Tibial nerve (tissue), 4 donors: ENCODE data around the gene UNC45B. TPM values are rescaled to one million over a fixed set of nuclear protein-coding genes. Genes with fewer than 3 reads are reported as not detected.

Experiments
- DNase-seq, 2 donors: peaks; one replicate each; pipeline ENCODE4 v3.0.0-alpha.2; 2019; ENCODE audit warnings: low spot score in 2 of 2
- H3K27ac ChIP-seq, 4 donors: fragments of 200-600 bp; sonication (generic) in 3 of 4; one replicate each; pipeline ENCODE4 v1.5.1; 2017 to 2019; ENCODE audit warnings: mild to moderate bottlenecking in 1 of 4
- H3K27me3 ChIP-seq, 2 donors: fragments of 200-600 bp; sonication (generic) in 1 of 2; one replicate each; pipeline versions ENCODE4 v1.5.1 to v1.6.0; 2017 to 2019
- H3K36me3 ChIP-seq, 3 donors: fragments of 200-600 bp; sonication (generic); one replicate each; pipeline ENCODE4 v1.5.1; 2018 to 2019
- H3K4me1 ChIP-seq, 4 donors: fragments of 200-600 bp; sonication (generic) in 3 of 4; one replicate each; pipeline ENCODE4 v1.5.1; 2017 to 2019
- H3K4me3 ChIP-seq, 4 donors: fragments of 200-600 bp; sonication (generic) in 3 of 4; one replicate each; pipeline ENCODE4 v1.5.1; 2017 to 2019; ENCODE audit warnings: mild to moderate bottlenecking in 1 of 4, moderate library complexity in 1 of 4
- H3K9me3 ChIP-seq, 4 donors: fragments of 200-600 bp; sonication (generic) in 3 of 4; one replicate each; pipeline ENCODE4 v1.5.1; 2017 to 2019
- EP300 ChIP-seq, 2 donors: sonication (generic); formaldehyde crosslinking; IDR thresholded peaks; one replicate each; pipeline ENCODE4 v1.6.1; 2017; ENCODE audit warnings: antibody characterized with exemption in 2 of 2, mild to moderate bottlenecking in 1 of 2
- POLR2A ChIP-seq, 2 donors: fragments of 450-650 bp; IDR thresholded peaks; one replicate each; pipeline ENCODE4 v1.6.1; 2017; ENCODE audit warnings: antibody characterized with exemption in 2 of 2, mild to moderate bottlenecking in 2 of 2, moderate library complexity in 2 of 2
- WGBS, 2 donors: methylation state at CpG; one replicate each; pipeline ENCODE4 v1.1.5; 2018; 5-methylcytosine and 5-hydroxymethylcytosine counted together
- total RNA-seq, 4 donors: library from RNA; depleted of rRNA; stranded (reverse); fragments of >200 nt; gene quantifications; one replicate each; pipeline ENCODE4 v1.1.0, GENCODE V29; 2016
- TF ChIP-seq, protein P1 (sequence below), 5 experiments: fragments of 200-600 bp in 3 of 5; fragments of 450-650 bp in 2 of 5; sonication (generic) in 3 of 5; IDR thresholded peaks; one replicate each; pipeline ENCODE4 v1.5.1; 2016 to 2019; ENCODE audit warnings: antibody characterized with exemption in 5 of 5, mild to moderate bottlenecking in 3 of 5, moderate library complexity in 2 of 5

Gene UNC45B
- total RNA-seq, 4 donors from 2014 or later: not detected

DNA sequence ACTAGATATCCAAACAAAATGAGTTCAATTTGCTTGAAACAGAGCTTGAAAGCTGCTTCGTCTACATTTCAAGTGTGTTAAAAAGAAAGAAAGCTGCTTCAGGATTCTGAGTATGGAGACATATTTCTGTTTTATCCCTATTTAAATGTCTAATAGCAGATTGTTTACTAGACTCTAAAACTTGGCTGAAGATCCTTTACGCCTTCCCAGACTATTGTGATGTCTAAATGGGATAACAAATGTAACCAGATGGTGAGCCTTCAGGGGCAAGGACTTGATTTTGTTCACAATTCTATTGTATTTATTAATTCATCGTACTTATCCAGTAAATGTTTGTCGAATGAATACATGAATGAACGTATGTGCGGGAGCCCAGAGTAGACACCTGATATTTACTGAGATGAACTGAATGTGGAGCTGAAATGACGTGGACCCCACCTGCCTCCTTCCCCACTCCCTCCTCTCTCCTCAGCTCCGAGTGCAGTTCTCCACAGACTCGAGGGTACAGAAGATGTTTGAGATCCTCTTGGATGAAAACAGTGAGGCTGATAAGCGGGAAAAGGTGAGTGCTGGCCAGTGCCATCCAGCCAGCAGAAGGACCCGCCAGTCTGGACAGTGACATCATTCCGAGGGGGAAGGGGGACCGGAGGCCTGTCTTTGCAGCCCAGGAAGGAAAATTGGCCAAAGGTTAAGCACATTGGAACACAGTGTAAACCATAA lies 5.0 kb downstream of the UNC45B start:
- 69 to 72% methylated on average over 13 of the region's 13 CpGs for WGBS, 2 donors
- TF ChIP-seq, protein P1, sequence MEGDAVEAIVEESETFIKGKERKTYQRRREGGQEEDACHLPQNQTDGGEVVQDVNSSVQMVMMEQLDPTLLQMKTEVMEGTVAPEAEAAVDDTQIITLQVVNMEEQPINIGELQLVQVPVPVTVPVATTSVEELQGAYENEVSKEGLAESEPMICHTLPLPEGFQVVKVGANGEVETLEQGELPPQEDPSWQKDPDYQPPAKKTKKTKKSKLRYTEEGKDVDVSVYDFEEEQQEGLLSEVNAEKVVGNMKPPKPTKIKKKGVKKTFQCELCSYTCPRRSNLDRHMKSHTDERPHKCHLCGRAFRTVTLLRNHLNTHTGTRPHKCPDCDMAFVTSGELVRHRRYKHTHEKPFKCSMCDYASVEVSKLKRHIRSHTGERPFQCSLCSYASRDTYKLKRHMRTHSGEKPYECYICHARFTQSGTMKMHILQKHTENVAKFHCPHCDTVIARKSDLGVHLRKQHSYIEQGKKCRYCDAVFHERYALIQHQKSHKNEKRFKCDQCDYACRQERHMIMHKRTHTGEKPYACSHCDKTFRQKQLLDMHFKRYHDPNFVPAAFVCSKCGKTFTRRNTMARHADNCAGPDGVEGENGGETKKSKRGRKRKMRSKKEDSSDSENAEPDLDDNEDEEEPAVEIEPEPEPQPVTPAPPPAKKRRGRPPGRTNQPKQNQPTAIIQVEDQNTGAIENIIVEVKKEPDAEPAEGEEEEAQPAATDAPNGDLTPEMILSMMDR (IDR thresholded peaks at IDR 0.05): no peak
- TF ChIP-seq EP300 (IDR thresholded peaks at IDR 0.05) (no peak), POLR2A (IDR thresholded peaks at IDR 0.05) (no peak)
- Histone ChIP-seq H3K9me3 (no peaks in the 10 kb centered on the region), H3K27me3 (no peaks in the 10 kb centered on the region), H3K27ac (no peak overlapping the region), H3K4me1 (no peaks in the 10 kb centered on the region), H3K36me3 (no peaks in the 10 kb centered on the region), H3K4me3 (no peak overlapping the region)
- no peak for DNase-seq

DNA sequence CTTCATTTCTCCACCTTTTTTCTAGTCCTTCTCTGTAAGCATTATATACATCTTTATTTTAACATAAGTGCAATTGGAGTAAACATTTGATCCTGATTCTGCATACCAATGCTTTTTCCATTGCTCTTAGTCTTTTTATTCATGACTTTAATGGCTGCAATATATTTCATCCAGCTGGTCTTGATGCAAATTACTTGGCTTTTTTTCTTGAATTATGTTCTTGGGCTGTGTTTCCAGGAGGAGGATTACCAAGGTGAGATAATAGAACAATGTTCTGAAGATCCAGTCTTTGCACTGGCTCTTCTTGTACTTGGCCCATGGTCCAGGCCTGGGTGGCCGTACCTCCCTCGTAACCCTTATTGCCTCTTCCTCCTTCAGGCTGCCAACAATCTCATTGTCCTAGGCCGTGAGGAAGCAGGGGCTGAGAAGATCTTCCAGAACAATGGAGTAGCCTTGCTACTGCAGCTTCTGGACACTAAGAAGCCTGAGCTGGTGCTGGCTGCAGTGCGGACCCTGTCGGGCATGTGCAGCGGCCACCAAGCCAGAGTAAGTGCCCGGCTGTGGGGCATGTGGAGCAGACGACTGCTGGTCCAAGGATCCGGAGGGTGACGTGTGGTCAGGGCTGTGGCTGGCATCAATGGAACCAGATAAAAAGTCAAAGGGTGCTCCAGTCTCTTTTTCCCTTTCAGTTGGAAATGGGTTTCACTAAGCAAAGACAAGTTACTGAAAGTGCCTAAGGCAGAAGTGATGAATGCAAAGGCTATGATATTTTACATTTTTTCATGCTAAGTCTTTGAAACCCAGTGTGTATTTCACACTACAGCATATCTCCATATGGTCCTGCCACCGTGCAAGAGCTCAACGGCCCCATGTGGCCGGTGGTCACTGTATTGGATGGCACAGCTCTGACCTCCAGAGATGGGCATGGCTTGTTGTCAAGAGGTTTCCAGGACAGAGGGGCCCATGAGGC lies 6.9 kb downstream of the UNC45B start:
- Histone ChIP-seq H3K4me3 (no peak overlapping the region), H3K27me3 (no peaks in the 10 kb centered on the region), H3K4me1 (no peaks in the 10 kb centered on the region), H3K9me3 (no peaks in the 10 kb centered on the region), H3K36me3 (no peaks in the 10 kb centered on the region), H3K27ac (no peak overlapping the region)
- TF ChIP-seq, protein P1 (IDR thresholded peaks at IDR 0.05): no peak
- TF ChIP-seq EP300 (IDR thresholded peaks at IDR 0.05): no peak
- no peak for TF ChIP-seq POLR2A (IDR thresholded peaks at IDR 0.05)
- WGBS, 2 donors: 85 to 91% methylated on average over 13 of the region's 13 CpGs
- no peak for DNase-seq

DNA sequence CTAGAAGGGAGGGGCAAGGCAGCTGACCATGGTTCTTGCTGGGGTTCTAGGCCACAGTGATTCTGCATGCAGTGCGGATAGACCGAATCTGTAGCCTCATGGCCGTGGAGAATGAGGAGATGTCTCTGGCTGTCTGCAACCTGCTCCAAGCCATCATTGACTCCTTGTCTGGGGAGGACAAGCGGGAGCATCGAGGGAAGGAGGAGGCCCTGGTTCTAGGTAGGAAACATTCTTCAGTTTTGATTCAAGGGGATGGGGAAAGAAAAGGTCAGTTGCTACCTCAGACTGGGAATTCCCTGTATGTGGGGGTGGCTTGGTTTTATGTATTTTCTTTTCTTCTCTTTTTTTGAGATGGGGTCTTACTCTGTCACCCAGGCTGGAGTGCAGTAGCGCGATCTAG lies 7.6 kb downstream of the UNC45B start:
- no peaks in the 10 kb centered on the region for H3K36me3 ChIP-seq
- H3K27ac ChIP-seq: no peak overlapping the region
- 92% methylated on average over 7 of the region's 7 CpGs for WGBS, 2 donors

DNA sequence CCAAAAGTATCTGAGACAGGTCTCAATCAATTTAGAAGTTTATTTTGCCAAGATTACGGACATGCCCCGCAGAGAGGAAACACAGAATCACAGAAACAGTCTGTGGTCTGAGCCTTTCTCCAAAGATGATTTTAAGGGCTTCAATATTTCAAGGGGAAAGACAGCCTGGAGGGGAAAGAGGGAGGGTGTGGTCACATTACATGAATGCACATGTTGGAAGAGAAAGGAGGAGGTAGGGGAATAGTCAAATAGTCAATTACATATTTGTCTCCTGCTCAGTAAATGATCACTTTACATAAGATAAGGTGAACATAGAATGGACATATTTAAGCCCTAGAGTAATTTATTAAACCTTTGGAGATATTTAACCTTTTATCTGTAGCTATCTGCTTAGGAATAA lies 12.3 kb downstream of the UNC45B start:
- TF ChIP-seq POLR2A (IDR thresholded peaks at IDR 0.05) (no peak), EP300 (IDR thresholded peaks at IDR 0.05) (no peak)
- TF ChIP-seq, protein P1 (IDR thresholded peaks at IDR 0.05): no peak
- DNase-seq: no peak
- 85 to 91% methylated on average over 2 of the region's 2 CpGs for WGBS, 2 donors
- H3K36me3 ChIP-seq: no peaks in the 10 kb centered on the region
- no peak overlapping the region for H3K4me3 ChIP-seq
- H3K4me1 ChIP-seq: no peaks in the 10 kb centered on the region
- no peaks in the 10 kb centered on the region for H3K9me3 ChIP-seq
- H3K27ac ChIP-seq: no peak overlapping the region
- peaks cover 0 to 7% of the 10 kb centered on the region in 2 donors for H3K27me3 ChIP-seq

More for the DNA sequence above, 7.6 kb downstream of the UNC45B start:
- no peak for DNase-seq
- no peaks in the 10 kb centered on the region for H3K27me3 ChIP-seq
- H3K4me1 ChIP-seq: no peaks in the 10 kb centered on the region
- no peak for TF ChIP-seq POLR2A (IDR thresholded peaks at IDR 0.05)
- TF ChIP-seq EP300 (IDR thresholded peaks at IDR 0.05): no peak
- TF ChIP-seq, protein P1 (IDR thresholded peaks at IDR 0.05): no peak
- no peak overlapping the region for H3K4me3 ChIP-seq
- no peaks in the 10 kb centered on the region for H3K9me3 ChIP-seq
